Stomach (tissue), 4 donors: ENCODE measurements around the gene MB.

Experiments
- POLR2A ChIP-seq, 4 donors: fragments of 450-650 bp; IDR thresholded peaks; one replicate each; pipeline ENCODE4 v1.6.1; 2016; ENCODE audit warnings: antibody characterized with exemption in 4 of 4, control low read depth in 2 of 4, mild to moderate bottlenecking in 1 of 4, moderate library complexity in 1 of 4
- TF ChIP-seq, protein P1 (sequence below), 7 experiments: fragments of 450-650 bp in 4 of 7; fragments of 200-600 bp in 3 of 7; sonication (generic) in 3 of 7; IDR thresholded peaks; one replicate each; pipeline ENCODE4 v1.5.1; 2016 to 2019; ENCODE audit warnings: antibody characterized with exemption in 7 of 7, control low read depth in 2 of 7, mild to moderate bottlenecking in 1 of 7

DNA sequence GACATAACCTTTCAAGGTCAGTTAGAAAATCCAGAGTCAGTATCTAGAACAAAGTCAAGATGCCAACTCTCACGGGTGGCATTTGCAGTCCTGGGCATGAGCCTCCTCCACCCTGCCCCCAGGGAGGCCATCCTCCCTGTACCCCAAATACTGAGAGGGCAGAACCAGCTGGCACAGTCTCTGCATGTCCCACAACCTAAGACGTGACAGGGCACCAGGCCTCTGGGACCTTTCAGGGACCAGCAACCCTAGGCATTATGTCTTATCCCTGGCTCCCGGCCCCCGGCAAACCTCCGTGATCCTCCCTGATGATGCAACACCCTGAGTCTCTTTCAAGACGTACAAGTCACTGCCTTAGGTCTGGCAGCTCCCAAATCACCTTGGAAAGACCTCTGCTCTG, 2.0 kb downstream of the MB start:
- TF ChIP-seq, protein P1, sequence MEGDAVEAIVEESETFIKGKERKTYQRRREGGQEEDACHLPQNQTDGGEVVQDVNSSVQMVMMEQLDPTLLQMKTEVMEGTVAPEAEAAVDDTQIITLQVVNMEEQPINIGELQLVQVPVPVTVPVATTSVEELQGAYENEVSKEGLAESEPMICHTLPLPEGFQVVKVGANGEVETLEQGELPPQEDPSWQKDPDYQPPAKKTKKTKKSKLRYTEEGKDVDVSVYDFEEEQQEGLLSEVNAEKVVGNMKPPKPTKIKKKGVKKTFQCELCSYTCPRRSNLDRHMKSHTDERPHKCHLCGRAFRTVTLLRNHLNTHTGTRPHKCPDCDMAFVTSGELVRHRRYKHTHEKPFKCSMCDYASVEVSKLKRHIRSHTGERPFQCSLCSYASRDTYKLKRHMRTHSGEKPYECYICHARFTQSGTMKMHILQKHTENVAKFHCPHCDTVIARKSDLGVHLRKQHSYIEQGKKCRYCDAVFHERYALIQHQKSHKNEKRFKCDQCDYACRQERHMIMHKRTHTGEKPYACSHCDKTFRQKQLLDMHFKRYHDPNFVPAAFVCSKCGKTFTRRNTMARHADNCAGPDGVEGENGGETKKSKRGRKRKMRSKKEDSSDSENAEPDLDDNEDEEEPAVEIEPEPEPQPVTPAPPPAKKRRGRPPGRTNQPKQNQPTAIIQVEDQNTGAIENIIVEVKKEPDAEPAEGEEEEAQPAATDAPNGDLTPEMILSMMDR (IDR thresholded peaks at IDR 0.05), result no peak
- TF ChIP-seq POLR2A (IDR thresholded peaks at IDR 0.05), result no peak
